Measurements from ENCODE around the gene ANAPC7.

DNA sequence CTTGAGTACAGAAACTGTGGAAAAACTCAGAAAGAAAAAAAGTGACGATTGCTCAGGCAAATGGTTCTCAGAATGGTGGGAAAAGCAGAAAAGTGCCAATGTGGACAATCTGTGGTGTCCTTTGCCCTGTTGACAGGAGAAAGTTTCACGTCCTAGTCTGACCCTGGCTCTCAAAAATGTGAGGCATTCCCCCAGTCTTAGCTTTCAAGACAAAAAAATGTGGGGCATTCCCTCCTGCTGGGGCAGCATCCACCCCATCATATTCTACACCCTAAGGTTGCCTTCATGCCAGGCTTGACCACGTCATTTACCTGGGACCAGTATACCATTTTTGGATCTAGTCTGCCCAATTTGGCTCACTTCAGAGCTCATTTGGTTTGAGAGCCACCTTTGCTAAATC is 20.7 kb upstream of the ANAPC7 start:
- TF ChIP-seq, protein P1, sequence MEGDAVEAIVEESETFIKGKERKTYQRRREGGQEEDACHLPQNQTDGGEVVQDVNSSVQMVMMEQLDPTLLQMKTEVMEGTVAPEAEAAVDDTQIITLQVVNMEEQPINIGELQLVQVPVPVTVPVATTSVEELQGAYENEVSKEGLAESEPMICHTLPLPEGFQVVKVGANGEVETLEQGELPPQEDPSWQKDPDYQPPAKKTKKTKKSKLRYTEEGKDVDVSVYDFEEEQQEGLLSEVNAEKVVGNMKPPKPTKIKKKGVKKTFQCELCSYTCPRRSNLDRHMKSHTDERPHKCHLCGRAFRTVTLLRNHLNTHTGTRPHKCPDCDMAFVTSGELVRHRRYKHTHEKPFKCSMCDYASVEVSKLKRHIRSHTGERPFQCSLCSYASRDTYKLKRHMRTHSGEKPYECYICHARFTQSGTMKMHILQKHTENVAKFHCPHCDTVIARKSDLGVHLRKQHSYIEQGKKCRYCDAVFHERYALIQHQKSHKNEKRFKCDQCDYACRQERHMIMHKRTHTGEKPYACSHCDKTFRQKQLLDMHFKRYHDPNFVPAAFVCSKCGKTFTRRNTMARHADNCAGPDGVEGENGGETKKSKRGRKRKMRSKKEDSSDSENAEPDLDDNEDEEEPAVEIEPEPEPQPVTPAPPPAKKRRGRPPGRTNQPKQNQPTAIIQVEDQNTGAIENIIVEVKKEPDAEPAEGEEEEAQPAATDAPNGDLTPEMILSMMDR (IDR thresholded peaks at IDR 0.05) = no peak
- no peak for TF ChIP-seq POLR2A (IDR thresholded peaks at IDR 0.05)
